ENCODE results near the gene TYMS.
A peak's percentile ranks its signal among the peaks of the same experiment; 100 is the strongest.

TYMS gene

GRCh38 chr18:673317-673716 lies 15.9 kb downstream of the TYMS start:
- no peak overlapping the region for H3K4me3 ChIP-seq (ENCODE audit: low read length)
- DNase-seq (ENCODE audit: low read depth, low spot score), result no peak

GRCh38 chr18:673769-674168 lies 16.3 kb downstream of the TYMS start:
- no peak overlapping the region for H3K4me3 ChIP-seq (ENCODE audit: low read length)

GRCh38 chr18:675307-675706 lies 17.9 kb downstream of the TYMS start:
- no peak overlapping the region for H3K4me3 ChIP-seq (ENCODE audit: low read length)
- DNase-seq (ENCODE audit: low read depth, low spot score), result no peak

More at GRCh38 chr18:673769-674168, 16.3 kb downstream of the TYMS start:
- no peak for DNase-seq (ENCODE audit: low read depth, low spot score)

GRCh38 chr18:676069-676468 lies 18.6 kb downstream of the TYMS start:
- H3K4me3 ChIP-seq (ENCODE audit: low read length), result no peak overlapping the region
- DNase-seq (ENCODE audit: low read depth, low spot score), result no peak

GRCh38 chr18:676736-677135 lies 19.3 kb downstream of the TYMS start:
- H3K4me3 ChIP-seq (ENCODE audit: low read length), result no peak overlapping the region
- DNase-seq (ENCODE audit: low read depth, low spot score), result no peak

GRCh38 chr18:677145-677544 lies 19.7 kb downstream of the TYMS start:
- H3K4me3 ChIP-seq (ENCODE audit: low read length), result no peak overlapping the region

GRCh38 chr18:677951-678381 lies 20.5 kb downstream of the TYMS start:
- H3K4me3 ChIP-seq (ENCODE audit: low read length), result no peak overlapping the region
- DNase-seq (ENCODE audit: low read depth, low spot score), result no peak

More at GRCh38 chr18:677145-677544, 19.7 kb downstream of the TYMS start:
- no peak for DNase-seq (ENCODE audit: low read depth, low spot score)

- no peak for DNase-seq (ENCODE audit: low read depth, low spot score)
- H3K4me3 ChIP-seq (ENCODE audit: low read length), result no peak overlapping the region
These were observed 21.2 kb downstream of the TYMS start for GRCh38 chr18:678482-679182.

GRCh38 chr18:679516-679915 lies 22.1 kb downstream of the TYMS start:
- H3K4me3 ChIP-seq (ENCODE audit: low read length), result no peak overlapping the region
- no peak for DNase-seq (ENCODE audit: low read depth, low spot score)

GRCh38 chr18:680392-680791 lies 22.9 kb downstream of the TYMS start:
- no peak for DNase-seq (ENCODE audit: low read depth, low spot score)
- H3K4me3 ChIP-seq (ENCODE audit: low read length), result no peak overlapping the region

GRCh38 chr18:681985-682384 lies 24.5 kb downstream of the TYMS start:
- H3K4me3 ChIP-seq (ENCODE audit: low read length), result peak overlapping the region; percentile 40
- DNase-seq (ENCODE audit: low read depth, low spot score), result peak; percentile 100

GRCh38 chr18:682416-682815 lies 25.0 kb downstream of the TYMS start:
- H3K4me3 ChIP-seq (ENCODE audit: low read length), result peak overlapping the region; percentile 1; the same call in 1 of the 2 replicates
- DNase-seq (ENCODE audit: low read depth, low spot score), result peak; percentile 86

GRCh38 chr18:682833-683232 lies 25.4 kb downstream of the TYMS start:
- peak overlapping the region; percentile 9; the same call in 1 of the 2 replicates for H3K4me3 ChIP-seq (ENCODE audit: low read length)
- DNase-seq (ENCODE audit: low read depth, low spot score), result no peak

GRCh38 chr18:683531-683930 lies 26.1 kb downstream of the TYMS start:
- no peak for DNase-seq (ENCODE audit: low read depth, low spot score)
- no peak overlapping the region for H3K4me3 ChIP-seq (ENCODE audit: low read length)

GRCh38 chr18:685438-685837 lies 28.0 kb downstream of the TYMS start:
- no peak overlapping the region for H3K4me3 ChIP-seq (ENCODE audit: low read length)

GRCh38 chr18:686339-687111 lies 29.1 kb downstream of the TYMS start:
- no peak overlapping the region for H3K4me3 ChIP-seq (ENCODE audit: low read length)
- DNase-seq (ENCODE audit: low read depth, low spot score), result peak; percentile 70

More at GRCh38 chr18:685438-685837, 28.0 kb downstream of the TYMS start:
- peak; percentile 59 for DNase-seq (ENCODE audit: low read depth, low spot score)

GRCh38 chr18:688323-688722 lies 30.9 kb downstream of the TYMS start:
- no peak for DNase-seq (ENCODE audit: low read depth, low spot score)
- no peak overlapping the region for H3K4me3 ChIP-seq (ENCODE audit: low read length)

- peak overlapping the region; percentile 14 for H3K4me3 ChIP-seq (ENCODE audit: low read length)
- DNase-seq (ENCODE audit: low read depth, low spot score), result peak; percentile 92
These were observed 35.4 kb downstream of the TYMS start for GRCh38 chr18:692824-693223.

- DNase-seq (ENCODE audit: low read depth, low spot score), result peak; percentile 64
- peak overlapping the region; percentile 17 for H3K4me3 ChIP-seq (ENCODE audit: low read length)
These were observed 36.2 kb downstream of the TYMS start for GRCh38 chr18:693466-694187.

- H3K4me3 ChIP-seq (ENCODE audit: low read length), result no peak overlapping the region
- no peak for DNase-seq (ENCODE audit: low read depth, low spot score)
These were observed 39.6 kb downstream of the TYMS start for GRCh38 chr18:697012-697411.

Measured in Jurkat, Clone E6-1 (cell line).